HepG2 (cell line): ENCODE results near the gene TTYH2. TPM values are rescaled to one million over a fixed set of nuclear protein-coding genes. Genes with fewer than 3 reads are reported as not detected.

Experiments used
- ATAC-seq: fragments of 200-7000 bp; cut with Tn5 transposase; 3 replicates; pipeline ENCODE4 v1.9.1; 2020; ENCODE audit warnings: mild to moderate bottlenecking, moderate library complexity
- BruUV-seq: library from RNA; stranded (reverse); fragments of 400-500 nt; replicated peaks from 2 replicates; lab custom pipeline; 2021; lab: Mats Ljungman, UMichigan
- CTCF ChIA-PET: fragments of 300-600 bp; formaldehyde crosslinking; extraction: SDS; loops from one replicate; lab custom pipeline; 2021; ENCODE audit warnings: low total read pairs, inconsistent platforms, low intra/inter-chr PET ratio; lab: Yijun Ruan, JAX
- POLR2A ChIA-PET: fragments of 350-600 bp; sonication (Branson Sonifier 250); formaldehyde crosslinking; loops from one replicate; lab custom pipeline; 2020; ENCODE audit warnings: antibody characterized with exemption, inconsistent platforms; lab: Yijun Ruan, JAX
- DNase-seq: peaks from one replicate; pipeline ENCODE4 v3.0.0-alpha.2; 2015; ENCODE audit warnings: low spot score
- FAIRE-seq: peaks from 3 replicates; lab custom pipeline; 2011; peaks lifted over from hg19 to GRCh38; lab: Jason Lieb, UNC
- H2AFZ ChIP-seq: one replicate; pipeline ENCODE4 v1.6.1; 2011; ENCODE audit warnings: low read length, inconsistent platforms
- H3K27ac ChIP-seq: fragments of 300-600 bp; 3 replicates; pipeline ENCODE4 v1.8.0; 2011; ENCODE audit warnings: mixed run types, mild to moderate bottlenecking, mixed read lengths, low read length, inconsistent platforms; ENCODE audit not compliant: insufficient read depth; ENCODE audit errors: extremely low read length
- H3K27me3 ChIP-seq, 2 experiments: fragments of 200-600 bp in 1 of 2; 2 replicates in 1 of 2; 3 replicates in 1 of 2; pipeline versions ENCODE4 v1.6.0 to v1.8.0; 2011; ENCODE audit warnings: low read length in 2 of 2, mild to moderate bottlenecking in 2 of 2, moderate library complexity in 2 of 2, inconsistent platforms in 1 of 2; ENCODE audit not compliant: insufficient read depth in 2 of 2, control insufficient read depth in 1 of 2
- H3K36me3 ChIP-seq, 2 experiments: fragments of 200-600 bp in 1 of 2; replicated peaks in 1 of 2; 2 replicates in 1 of 2; 3 replicates in 1 of 2; pipeline versions ENCODE4 v1.5.1 to v1.8.0; 2011; ENCODE audit warnings: low read length in 2 of 2, inconsistent platforms in 1 of 2; ENCODE audit not compliant: insufficient read depth in 2 of 2, control insufficient read depth in 1 of 2
- H3K4me1 ChIP-seq: 2 replicates; pipeline ENCODE4 v1.5.1; 2012; ENCODE audit warnings: low read length, inconsistent platforms; ENCODE audit not compliant: insufficient read depth
- H3K4me2 ChIP-seq: 2 replicates; pipeline ENCODE4 v1.6.0; 2011; ENCODE audit warnings: low read depth, low read length, inconsistent platforms
- H3K4me3 ChIP-seq, 3 experiments: fragments of 200-600 bp in 1 of 3; sonication (generic), shearing (Covaris generic) in 1 of 3; replicated peaks in 1 of 3; 2 replicates each; pipeline ENCODE4 v1.5.1; 2011 to 2016; ENCODE audit warnings: low read length in 3 of 3, inconsistent platforms in 2 of 3, low read depth in 2 of 3, mild to moderate bottlenecking in 2 of 3, control low read depth in 1 of 3, mixed read lengths in 1 of 3; ENCODE audit not compliant: insufficient read depth in 1 of 3
- H3K79me2 ChIP-seq: one replicate; pipeline ENCODE4 v1.6.1; 2011; ENCODE audit warnings: low read length, inconsistent platforms; ENCODE audit not compliant: insufficient read depth
- H3K9ac ChIP-seq: 2 replicates; pipeline ENCODE4 v1.6.0; 2011; ENCODE audit warnings: mild to moderate bottlenecking, low read depth, low read length, inconsistent platforms; ENCODE audit not compliant: insufficient read depth
- H3K9me3 ChIP-seq: 2 replicates; pipeline ENCODE4 v1.5.1; 2012; ENCODE audit warnings: mild to moderate bottlenecking, low read length
- H4K20me1 ChIP-seq: 2 replicates; pipeline ENCODE4 v1.6.0; 2011; ENCODE audit warnings: inconsistent platforms, mild to moderate bottlenecking, low read length, moderate library complexity; ENCODE audit not compliant: insufficient read depth
- GATAD1 ChIP-seq: IDR thresholded peaks from 2 replicates; pipeline ENCODE4 v1.6.1; 2016; ENCODE audit warnings: missing genetic modification reagents, missing compliant biosample characterization
- GLI4 ChIP-seq: sonication (generic); formaldehyde crosslinking; IDR thresholded peaks from 2 replicates; pipeline ENCODE4 v1.5.1; 2020; ENCODE audit warnings: missing genetic modification reagents, mild to moderate bottlenecking, moderate library complexity, borderline replicate concordance
- IRF2 ChIP-seq: IDR thresholded peaks from 2 replicates; pipeline ENCODE4 v1.6.1; 2018; ENCODE audit warnings: missing genetic modification reagents, missing compliant biosample characterization
- NR2F2 ChIP-seq: IDR thresholded peaks from 2 replicates; pipeline ENCODE4 v1.6.1; 2012; ENCODE audit warnings: low read depth, inconsistent platforms, borderline replicate concordance
- NR3C1 ChIP-seq: sonication (generic); formaldehyde crosslinking; IDR thresholded peaks from 2 replicates; pipeline ENCODE4 v1.4.0; 2020; ENCODE audit warnings: missing genetic modification reagents
- TCF7L2 ChIP-seq: IDR thresholded peaks from 2 replicates; pipeline ENCODE4 v1.6.1; 2011; ENCODE audit warnings: mild to moderate bottlenecking, low read depth, low read length, moderate library complexity
- TEAD3 ChIP-seq: optimal IDR thresholded peaks from 2 replicates; pipeline ENCODE3; 2016; ENCODE audit warnings: borderline replicate concordance
- U2AF1 ChIP-seq: fragments of 200-400 bp; formaldehyde crosslinking; optimal IDR thresholded peaks from 2 replicates; pipeline ENCODE3; 2017; ENCODE audit warnings: mild to moderate bottlenecking, low read depth, low read length
- ZNF12 ChIP-seq: sonication (generic); formaldehyde crosslinking; IDR thresholded peaks from 2 replicates; pipeline ENCODE4 v1.5.0; 2020; ENCODE audit warnings: missing genetic modification reagents
- ZNF350 ChIP-seq: sonication (generic); formaldehyde crosslinking; IDR thresholded peaks from 2 replicates; pipeline ENCODE4 v1.4.0; 2020; ENCODE audit warnings: mild to moderate bottlenecking, low read depth, missing genetic modification reagents, borderline replicate concordance
- WGBS: methylation state at CpG from one replicate; pipeline ENCODE4 v1.1.6; 2017; ENCODE audit warnings: low lambda C conversion rate; 5-methylcytosine and 5-hydroxymethylcytosine counted together
- in situ Hi-C: cut with HindIII; loops from 2 replicates; pipeline ENCODE4 v1.10.0; 2017; ENCODE audit warnings: low pct_unique_long_range_greater_than_20kb; ENCODE audit not compliant: extremely low pct_ligation_motif_present
- intact Hi-C: fragments of 100-400 bp; cut with micrococcal nuclease; formaldehyde crosslinking; loops from one replicate; pipeline ENCODE4 v1.10.0; 2022; ENCODE audit not compliant: unreplicated experiment
- polyA plus RNA-seq, 8 experiments: library from polyadenylated mRNA; depleted of rRNA in 3 of 8; stranded (reverse) in 7 of 8; unstranded in 1 of 8; fragments of >200 nt; fragmentation: Illumina TruSeq in 4 of 8; extraction: Trizol in 4 of 8; gene quantifications; 2 replicates each; pipeline versions ENCODE4 v1.2.1 to v1.2.3, GENCODE V29; 2011 to 2016; ENCODE audit warnings: low read depth in 4 of 8, missing spikeins in 1 of 8, mixed read lengths in 1 of 8; ENCODE audit not compliant: insufficient read depth in 1 of 8
- total RNA-seq, 5 experiments: library from RNA; depleted of rRNA; stranded (reverse); fragments of >200 nt; fragmentation: Illumina TruSeq; extraction: Trizol; gene quantifications; 2 replicates each; pipeline ENCODE4 v1.2.3, GENCODE V29; 2016; ENCODE audit warnings: low read depth in 1 of 5
- TF ChIP-seq, protein P1 (sequence below): sonication (generic); formaldehyde crosslinking; IDR thresholded peaks from 2 replicates; pipeline ENCODE4 v1.8.1; 2023; ENCODE audit warnings: missing genetic modification reagents, mild to moderate bottlenecking, borderline replicate concordance
- TF ChIP-seq, protein P2 (sequence below): sonication (generic); formaldehyde crosslinking; IDR thresholded peaks from 2 replicates; pipeline ENCODE4 v1.4.0; 2020; ENCODE audit warnings: missing genetic modification reagents, mild to moderate bottlenecking, borderline replicate concordance
- TF ChIP-seq, protein P3 (sequence below): sonication (generic); formaldehyde crosslinking; IDR thresholded peaks from 2 replicates; pipeline ENCODE4 v1.8.1; 2022; ENCODE audit warnings: mild to moderate bottlenecking, missing genetic modification reagents
- TF ChIP-seq, protein P4 (sequence below): sonication (generic); formaldehyde crosslinking; IDR thresholded peaks from 2 replicates; pipeline ENCODE4 v1.4.0; 2020; ENCODE audit warnings: mild to moderate bottlenecking, low read depth, missing genetic modification reagents
- TF ChIP-seq, protein P5 (sequence below): sonication (generic); formaldehyde crosslinking; IDR thresholded peaks from 2 replicates; pipeline ENCODE4 v1.5.0; 2020; ENCODE audit warnings: missing genetic modification reagents

Gene TTYH2
- total and polyA plus RNA-seq, 2 of the 13 experiments (the other 11 are each of a cell fraction or from before 2014, with no cell fraction given), result 0.77 to 0.96 TPM

DNA sequence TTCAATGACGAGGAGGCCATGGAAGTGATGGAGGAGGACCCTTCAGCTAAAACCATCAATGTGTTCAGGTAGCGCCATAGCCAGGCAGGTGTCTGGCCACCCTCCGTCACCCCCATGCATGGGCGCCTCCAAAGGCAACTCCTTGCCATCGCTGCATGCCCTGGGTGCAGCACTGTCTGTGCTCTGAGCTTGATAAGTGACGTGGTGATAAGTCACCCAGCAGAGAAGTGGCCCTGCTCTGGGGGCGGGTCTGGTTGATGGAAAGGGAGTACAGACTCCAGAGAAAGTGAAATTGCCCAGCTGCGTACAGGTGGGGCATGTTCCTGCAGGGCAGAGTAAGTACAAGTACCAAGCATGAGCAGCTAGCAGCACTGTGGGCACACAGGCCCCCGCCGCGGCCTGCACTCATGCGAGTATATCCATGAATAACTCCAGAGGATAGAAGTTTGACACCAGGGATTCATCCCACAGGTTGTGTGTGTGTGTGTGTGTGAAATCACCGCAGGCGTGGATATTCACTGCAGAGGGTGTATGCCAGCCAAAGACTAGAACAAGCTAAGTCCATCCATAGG lies 73.7 kb downstream of the TTYH2 start:
- ChIA-PET POLR2A (no interaction called here), CTCF (no interaction called here)
- Histone ChIP-seq H3K4me1 (no peaks in the 10 kb centered on the region), H3K4me3 (no peak overlapping the region), H3K27me3 (peaks cover 5 to 25% of the 10 kb centered on the region in 2 experiments; a peak in 3 of 5 replicates), H3K9ac (no peak overlapping the region), H2AFZ (no peak overlapping the region), H3K27ac (no peak overlapping the region), H3K9me3 (no peaks in the 10 kb centered on the region), H3K79me2 (no peaks in the 10 kb centered on the region), H4K20me1 (no peaks in the 10 kb centered on the region), H3K4me2 (no peak overlapping the region), H3K36me3 (no peaks in the 10 kb centered on the region)
- FAIRE-seq (no peak), ATAC-seq (no peak), DNase-seq (no peak)
- in situ Hi-C loops (no loop called here), intact Hi-C loops (no loop called here)
- BruUV-seq, result no TSS peak
- 47% methylated on average over 14 of the region's 14 CpGs for WGBS
- TF ChIP-seq ZNF350 (CRISPR knock-in tag) (no peak), TCF7L2 (no peak), IRF2 (CRISPR knock-in tag) (no peak), TEAD3 (CRISPR knock-in tag) (no peak), GATAD1 (CRISPR knock-in tag) (no peak), ZNF12 (CRISPR knock-in tag) (no peak), NR2F2 (no peak), NR3C1 (CRISPR knock-in tag) (no peak), U2AF1 (no peak), GLI4 (no peak)
- TF ChIP-seq, protein P1, sequence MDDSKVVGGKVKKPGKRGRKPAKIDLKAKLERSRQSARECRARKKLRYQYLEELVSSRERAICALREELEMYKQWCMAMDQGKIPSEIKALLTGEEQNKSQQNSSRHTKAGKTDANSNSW (CRISPR knock-in tag), result no peak
- TF ChIP-seq, protein P2, sequence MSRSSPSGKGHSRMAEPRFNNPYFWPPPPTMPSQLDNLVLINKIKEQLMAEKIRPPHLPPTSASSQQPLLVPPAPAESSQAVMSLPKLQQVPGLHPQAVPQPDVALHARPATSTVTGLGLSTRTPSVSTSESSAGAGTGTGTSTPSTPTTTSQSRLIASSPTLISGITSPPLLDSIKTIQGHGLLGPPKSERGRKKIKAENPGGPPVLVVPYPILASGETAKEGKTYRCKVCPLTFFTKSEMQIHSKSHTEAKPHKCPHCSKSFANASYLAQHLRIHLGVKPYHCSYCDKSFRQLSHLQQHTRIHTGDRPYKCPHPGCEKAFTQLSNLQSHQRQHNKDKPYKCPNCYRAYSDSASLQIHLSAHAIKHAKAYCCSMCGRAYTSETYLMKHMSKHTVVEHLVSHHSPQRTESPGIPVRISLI (CRISPR knock-in tag), result no peak
- TF ChIP-seq, protein P3, sequence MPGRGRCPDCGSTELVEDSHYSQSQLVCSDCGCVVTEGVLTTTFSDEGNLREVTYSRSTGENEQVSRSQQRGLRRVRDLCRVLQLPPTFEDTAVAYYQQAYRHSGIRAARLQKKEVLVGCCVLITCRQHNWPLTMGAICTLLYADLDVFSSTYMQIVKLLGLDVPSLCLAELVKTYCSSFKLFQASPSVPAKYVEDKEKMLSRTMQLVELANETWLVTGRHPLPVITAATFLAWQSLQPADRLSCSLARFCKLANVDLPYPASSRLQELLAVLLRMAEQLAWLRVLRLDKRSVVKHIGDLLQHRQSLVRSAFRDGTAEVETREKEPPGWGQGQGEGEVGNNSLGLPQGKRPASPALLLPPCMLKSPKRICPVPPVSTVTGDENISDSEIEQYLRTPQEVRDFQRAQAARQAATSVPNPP, result no peak
- TF ChIP-seq, protein P4, sequence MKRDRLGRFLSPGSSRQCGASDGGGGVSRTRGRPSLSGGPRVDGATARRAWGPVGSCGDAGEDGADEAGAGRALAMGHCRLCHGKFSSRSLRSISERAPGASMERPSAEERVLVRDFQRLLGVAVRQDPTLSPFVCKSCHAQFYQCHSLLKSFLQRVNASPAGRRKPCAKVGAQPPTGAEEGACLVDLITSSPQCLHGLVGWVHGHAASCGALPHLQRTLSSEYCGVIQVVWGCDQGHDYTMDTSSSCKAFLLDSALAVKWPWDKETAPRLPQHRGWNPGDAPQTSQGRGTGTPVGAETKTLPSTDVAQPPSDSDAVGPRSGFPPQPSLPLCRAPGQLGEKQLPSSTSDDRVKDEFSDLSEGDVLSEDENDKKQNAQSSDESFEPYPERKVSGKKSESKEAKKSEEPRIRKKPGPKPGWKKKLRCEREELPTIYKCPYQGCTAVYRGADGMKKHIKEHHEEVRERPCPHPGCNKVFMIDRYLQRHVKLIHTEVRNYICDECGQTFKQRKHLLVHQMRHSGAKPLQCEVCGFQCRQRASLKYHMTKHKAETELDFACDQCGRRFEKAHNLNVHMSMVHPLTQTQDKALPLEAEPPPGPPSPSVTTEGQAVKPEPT (CRISPR knock-in tag), result no peak
- TF ChIP-seq, protein P5, sequence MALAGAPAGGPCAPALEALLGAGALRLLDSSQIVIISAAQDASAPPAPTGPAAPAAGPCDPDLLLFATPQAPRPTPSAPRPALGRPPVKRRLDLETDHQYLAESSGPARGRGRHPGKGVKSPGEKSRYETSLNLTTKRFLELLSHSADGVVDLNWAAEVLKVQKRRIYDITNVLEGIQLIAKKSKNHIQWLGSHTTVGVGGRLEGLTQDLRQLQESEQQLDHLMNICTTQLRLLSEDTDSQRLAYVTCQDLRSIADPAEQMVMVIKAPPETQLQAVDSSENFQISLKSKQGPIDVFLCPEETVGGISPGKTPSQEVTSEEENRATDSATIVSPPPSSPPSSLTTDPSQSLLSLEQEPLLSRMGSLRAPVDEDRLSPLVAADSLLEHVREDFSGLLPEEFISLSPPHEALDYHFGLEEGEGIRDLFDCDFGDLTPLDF (CRISPR knock-in tag), result no peak
